Measurements from ENCODE around the gene LIX1L.

Gene LIX1L

DNA sequence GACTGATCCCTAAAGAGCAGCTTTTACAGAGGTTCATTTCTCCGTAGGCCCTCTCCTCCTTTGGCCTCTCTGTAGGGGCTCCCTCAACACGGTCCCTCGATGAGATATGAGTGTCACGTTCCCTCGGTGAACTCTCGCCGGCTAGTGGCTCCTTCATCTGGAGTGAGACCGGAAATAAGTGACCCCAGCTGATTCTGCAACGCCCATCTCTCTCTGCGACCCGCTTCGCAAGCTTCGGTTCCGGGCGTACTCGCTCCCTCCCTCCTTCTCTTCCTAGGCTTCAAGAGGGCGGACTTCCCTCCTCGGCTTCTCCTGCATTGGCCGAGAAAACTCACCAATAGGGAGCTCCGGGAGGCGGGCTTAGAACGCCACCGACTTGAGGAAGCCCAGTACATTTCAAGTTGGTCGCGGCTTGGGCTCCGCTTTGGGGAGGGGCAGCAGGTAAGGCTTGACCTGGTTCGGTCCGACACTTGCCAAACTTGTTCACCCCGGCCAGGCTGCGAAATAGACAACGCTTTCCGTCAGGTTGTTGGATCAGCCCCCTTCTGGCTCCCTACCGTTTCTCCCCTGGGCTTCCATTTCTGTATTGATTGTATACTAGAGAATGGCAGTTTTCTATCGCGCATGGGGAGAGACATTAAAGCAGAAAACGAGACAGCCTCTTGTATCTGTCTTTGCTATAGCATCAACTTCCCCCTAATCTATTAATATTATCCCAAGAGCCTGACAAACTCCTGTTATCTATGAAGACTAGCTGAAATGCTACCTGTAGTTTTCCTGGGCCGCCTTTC lies 6.7 kb upstream of the LIX1L start, which contains the start of the genes ANKRD34A and POLR3GL:
Gene ANKRD34A (minus strand): TSS at position 248 of the 791 bp plus-strand sequence. CDS start 2,816 bp downstream, outside the sequence.
Gene POLR3GL (plus strand): TSS at position 363 of the 791 bp plus-strand sequence. CDS start 10,176 bp downstream, outside the sequence.
- H3K9ac ChIP-seq = no peak within 1 kb of the TSS
- no peaks in the 10 kb centered on the region for H3K36me3 ChIP-seq (ENCODE audit: control insufficient read depth, insufficient read depth, low read length)
- peak within 1 kb of the TSS; percentile 78 for H3K4me2 ChIP-seq (ENCODE audit: low read length)
- no peaks in the 10 kb centered on the region for H3K27me3 ChIP-seq (ENCODE audit: control insufficient read depth, insufficient read depth, low read length)
- H3K27ac ChIP-seq = peak within 1 kb of the TSS; percentile 92
- H3K4me3 ChIP-seq (ENCODE audit: low read depth, low read length) = peak within 1 kb of the TSS; percentile 48
- peaks cover 8% of the 10 kb centered on the region for H3K4me1 ChIP-seq
- TF ChIP-seq, protein P1, sequence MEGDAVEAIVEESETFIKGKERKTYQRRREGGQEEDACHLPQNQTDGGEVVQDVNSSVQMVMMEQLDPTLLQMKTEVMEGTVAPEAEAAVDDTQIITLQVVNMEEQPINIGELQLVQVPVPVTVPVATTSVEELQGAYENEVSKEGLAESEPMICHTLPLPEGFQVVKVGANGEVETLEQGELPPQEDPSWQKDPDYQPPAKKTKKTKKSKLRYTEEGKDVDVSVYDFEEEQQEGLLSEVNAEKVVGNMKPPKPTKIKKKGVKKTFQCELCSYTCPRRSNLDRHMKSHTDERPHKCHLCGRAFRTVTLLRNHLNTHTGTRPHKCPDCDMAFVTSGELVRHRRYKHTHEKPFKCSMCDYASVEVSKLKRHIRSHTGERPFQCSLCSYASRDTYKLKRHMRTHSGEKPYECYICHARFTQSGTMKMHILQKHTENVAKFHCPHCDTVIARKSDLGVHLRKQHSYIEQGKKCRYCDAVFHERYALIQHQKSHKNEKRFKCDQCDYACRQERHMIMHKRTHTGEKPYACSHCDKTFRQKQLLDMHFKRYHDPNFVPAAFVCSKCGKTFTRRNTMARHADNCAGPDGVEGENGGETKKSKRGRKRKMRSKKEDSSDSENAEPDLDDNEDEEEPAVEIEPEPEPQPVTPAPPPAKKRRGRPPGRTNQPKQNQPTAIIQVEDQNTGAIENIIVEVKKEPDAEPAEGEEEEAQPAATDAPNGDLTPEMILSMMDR (IDR thresholded peaks at IDR 0.05) = no peak
- peak within 1 kb of the TSS; percentile 67 for H2AFZ ChIP-seq
- H3K79me2 ChIP-seq = peaks cover 7% of the 10 kb centered on the region
- H3K9me3 ChIP-seq (ENCODE audit: control insufficient read depth, low read length) = no peaks in the 10 kb centered on the region

DNA sequence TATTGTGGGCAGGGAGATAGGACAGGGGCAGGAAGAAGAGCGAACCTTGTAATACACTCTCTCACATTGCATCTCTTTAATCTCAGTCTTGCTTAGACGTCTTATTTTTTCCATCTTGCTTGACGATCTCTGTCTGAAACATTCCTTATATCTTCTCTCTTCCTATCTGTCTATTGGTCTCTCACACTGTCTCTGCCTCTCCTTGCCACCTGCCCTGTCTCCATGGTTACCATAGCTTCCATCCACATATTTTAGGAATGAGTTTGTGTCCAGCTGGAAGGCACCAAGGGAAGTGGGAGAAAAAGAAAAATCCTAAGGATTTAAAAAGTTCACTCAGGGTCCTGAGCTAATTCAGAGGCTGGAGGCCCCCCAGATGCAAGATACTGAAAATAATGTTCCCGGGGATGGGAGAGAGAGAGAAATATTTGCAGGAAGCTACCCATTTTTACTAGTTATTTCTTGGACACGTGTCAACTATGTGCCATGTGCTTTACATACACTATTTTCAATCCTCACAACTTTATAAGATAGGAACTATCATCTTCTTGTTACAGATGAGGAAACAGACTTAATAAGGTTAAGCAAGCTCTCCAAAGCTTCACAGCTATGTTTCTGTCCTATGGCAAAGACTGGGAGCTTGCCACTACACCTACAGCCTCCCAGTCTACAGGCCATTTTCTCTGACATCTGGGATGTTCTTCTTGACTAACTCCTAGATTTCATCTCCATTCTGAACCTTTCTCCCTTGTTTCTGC lies 5.6 kb upstream of the LIX1L start:
- H3K9me3 ChIP-seq (ENCODE audit: control insufficient read depth, low read length) = no peaks in the 10 kb centered on the region
- H3K4me2 ChIP-seq (ENCODE audit: low read length) = peak overlapping the region; percentile 78
- H3K27ac ChIP-seq = peak overlapping the region; percentile 92
- H3K4me3 ChIP-seq (ENCODE audit: low read depth, low read length) = peak overlapping the region; percentile 48
- peak overlapping the region; percentile 82 for H2AFZ ChIP-seq
- H3K4me1 ChIP-seq = peaks cover 10% of the 10 kb centered on the region
- TF ChIP-seq, protein P1 (IDR thresholded peaks at IDR 0.05) = no peak
- H3K36me3 ChIP-seq (ENCODE audit: control insufficient read depth, insufficient read depth, low read length) = no peaks in the 10 kb centered on the region
- no peaks in the 10 kb centered on the region for H3K27me3 ChIP-seq (ENCODE audit: control insufficient read depth, insufficient read depth, low read length)
- H3K79me2 ChIP-seq = peaks cover 6% of the 10 kb centered on the region
- no peak overlapping the region for H3K9ac ChIP-seq

DNA sequence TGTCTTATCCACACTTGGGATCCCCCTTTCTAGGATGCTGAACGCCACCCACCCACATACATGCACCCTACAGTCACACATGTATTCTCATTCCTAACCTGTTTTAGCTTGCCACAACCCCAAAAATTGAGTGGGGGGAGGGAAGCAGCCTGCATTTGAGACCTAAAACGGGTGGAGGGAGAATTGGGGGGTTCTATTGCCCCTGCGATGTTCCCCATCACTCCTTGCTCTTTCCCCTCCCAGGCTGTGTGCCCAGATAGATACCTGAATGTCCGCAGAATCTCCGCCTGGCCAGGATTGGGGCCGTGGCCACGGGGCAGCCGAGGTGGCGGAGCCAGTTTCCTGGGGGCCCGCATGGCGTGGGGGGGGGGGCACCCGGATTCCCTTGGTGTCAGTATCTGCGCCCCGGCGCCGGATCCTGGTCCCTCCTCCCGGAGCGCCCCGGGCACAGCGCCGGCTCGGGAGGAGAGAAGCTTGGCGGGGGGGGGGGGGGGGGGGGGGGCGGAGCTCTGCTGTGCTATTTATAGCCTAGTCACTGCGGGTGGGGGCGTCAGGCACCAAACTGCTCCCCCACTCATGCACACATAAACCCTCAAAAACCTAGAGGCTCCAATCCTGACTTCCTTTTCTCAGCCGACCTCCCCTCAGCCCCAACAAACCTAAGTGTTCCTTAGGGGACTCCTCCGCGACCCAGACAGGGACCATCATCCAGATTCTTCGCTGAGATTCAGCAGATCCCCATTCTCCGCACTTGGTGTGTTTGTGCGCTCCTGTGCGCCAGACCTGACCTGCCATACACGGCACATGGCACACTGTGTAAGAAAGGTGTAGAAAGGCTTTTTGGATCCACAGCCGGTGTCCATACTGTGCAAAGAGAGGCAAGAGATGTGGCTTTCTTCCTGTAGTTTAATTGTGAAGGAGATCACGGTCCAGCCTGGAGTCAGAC lies 4.6 kb upstream of the LIX1L start:
- H3K27ac ChIP-seq = peak overlapping the region; percentile 92
- peak overlapping the region; percentile 82 for H2AFZ ChIP-seq

More for the DNA sequence above, 4.6 kb upstream of the LIX1L start:
- TF ChIP-seq, protein P1 (IDR thresholded peaks at IDR 0.05) = no peak
- no peaks in the 10 kb centered on the region for H3K27me3 ChIP-seq (ENCODE audit: control insufficient read depth, insufficient read depth, low read length)
- H3K9me3 ChIP-seq (ENCODE audit: control insufficient read depth, low read length) = no peaks in the 10 kb centered on the region
- H3K4me2 ChIP-seq (ENCODE audit: low read length) = peak overlapping the region; percentile 94
- peaks cover 10% of the 10 kb centered on the region for H3K4me1 ChIP-seq
- H3K36me3 ChIP-seq (ENCODE audit: control insufficient read depth, insufficient read depth, low read length) = no peaks in the 10 kb centered on the region
- H3K4me3 ChIP-seq (ENCODE audit: low read depth, low read length) = peak overlapping the region; percentile 78
- peaks cover 3% of the 10 kb centered on the region for H3K79me2 ChIP-seq
- no peak overlapping the region for H3K9ac ChIP-seq
